Measurements from ENCODE around the gene MAGEA11.
"Not testable (repeated sequence)": the region's sequence is repeated elsewhere in the genome, so short reads cannot be mapped to it uniquely, and the experiment has no call there.

The MAGEA11 gene

DNA sequence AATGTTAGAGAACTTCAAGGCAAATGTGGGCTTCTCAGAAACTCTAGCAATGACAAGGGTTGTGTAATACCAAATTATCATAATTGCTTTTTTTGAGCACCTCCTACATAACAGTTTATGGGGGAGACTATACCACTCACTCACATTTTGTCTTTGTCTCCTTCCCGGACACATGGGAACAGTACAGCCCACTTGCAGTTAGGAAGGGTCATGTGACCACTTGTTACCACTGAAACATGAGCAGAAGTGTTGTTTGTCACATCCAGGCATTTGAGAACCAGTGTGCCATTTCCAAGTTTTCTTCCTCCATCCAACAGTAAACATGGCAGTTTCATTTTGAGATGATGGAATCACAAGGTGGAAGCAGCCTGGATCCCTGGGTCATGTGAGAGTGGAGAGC, 6.9 kb downstream of the MAGEA11 start:
- DNase-seq, result no peak

DNA sequence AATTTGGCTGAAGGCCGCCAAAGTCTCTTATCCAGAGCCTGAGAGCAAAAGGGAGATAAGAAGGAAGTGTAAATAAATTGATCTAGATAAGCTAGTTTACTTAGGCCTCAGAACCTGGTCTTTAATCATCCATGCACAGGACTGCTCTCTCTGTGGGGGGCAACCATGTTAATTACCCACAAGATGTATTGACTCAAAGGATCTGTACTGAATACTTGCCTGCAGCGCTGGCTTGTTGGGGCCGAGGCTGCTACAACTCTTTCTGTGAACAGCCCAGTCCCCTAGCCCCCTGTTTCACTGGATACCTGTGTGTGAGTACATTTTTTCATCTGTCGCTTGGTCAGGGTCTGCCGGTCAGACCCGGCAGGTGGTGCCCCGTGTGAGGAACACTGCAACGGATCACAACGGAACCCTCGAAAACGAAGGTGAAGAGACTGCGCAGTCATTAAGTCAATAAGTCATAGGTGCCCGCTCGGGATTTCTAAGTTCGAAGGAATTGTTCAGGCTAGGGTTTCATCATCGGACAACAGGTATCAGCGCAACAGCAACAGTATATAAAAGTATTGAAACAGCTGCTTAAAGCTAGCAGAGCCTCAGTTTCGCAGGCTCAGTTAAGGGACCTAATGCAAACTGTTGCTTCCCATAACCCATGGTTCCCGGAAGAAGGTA, 8.3 kb downstream of the MAGEA11 start:
- DNase-seq, result no peak

DNA sequence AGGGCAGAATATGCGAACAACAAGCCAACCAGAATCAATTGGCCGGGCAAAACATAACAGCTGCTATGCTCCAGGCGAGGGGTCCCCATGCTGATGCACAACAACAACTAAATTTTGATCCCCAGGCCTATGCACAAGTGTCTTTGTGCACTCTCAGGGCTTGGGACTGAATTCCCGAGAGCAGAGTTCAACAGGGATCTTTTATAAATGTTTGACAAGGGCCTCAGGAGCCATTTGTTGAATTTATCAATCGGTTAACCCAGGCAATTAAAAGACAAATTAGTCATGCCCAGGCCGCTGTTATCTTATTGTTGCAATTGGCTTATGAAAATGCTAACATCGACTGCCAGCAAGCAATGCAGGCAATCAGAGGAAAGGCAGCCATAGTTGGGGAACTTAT, 9.4 kb downstream of the MAGEA11 start:
- DNase-seq, result not testable (repeated sequence)

- no peak for DNase-seq
These were observed 9.9 kb downstream of the MAGEA11 start for GRCh38 chrX:149721778-149722177.

GRCh38 chrX:149723583-149724118, 11.8 kb downstream of the MAGEA11 start:
- not testable (repeated sequence) for DNase-seq

- DNase-seq, result not testable (repeated sequence)
These were observed 15.4 kb downstream of the MAGEA11 start for GRCh38 chrX:149727308-149727707.

DNA sequence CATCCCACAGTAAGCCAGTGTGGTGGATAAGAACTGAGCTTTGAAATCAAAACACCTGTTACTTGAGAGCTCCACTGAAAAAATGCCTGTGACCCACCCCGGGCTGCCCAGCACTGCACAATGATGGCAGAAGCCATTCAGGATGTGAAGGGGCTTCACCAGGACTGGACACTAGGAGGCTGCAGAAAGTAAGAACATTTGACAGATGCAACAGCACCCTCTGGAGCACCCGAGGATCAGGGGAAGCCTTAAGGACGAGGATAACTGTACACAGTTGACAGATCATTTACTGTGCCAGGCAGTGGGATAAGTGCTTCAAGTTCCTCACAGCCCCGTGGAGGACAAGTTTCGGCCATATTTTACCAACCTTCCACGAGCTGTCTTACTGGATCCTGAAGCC, 30.4 kb downstream of the MAGEA11 start:
- not testable (repeated sequence) for DNase-seq

GRCh38 chrX:149746390-149747007, 34.6 kb downstream of the MAGEA11 start:
- not testable (repeated sequence) for DNase-seq

DNA sequence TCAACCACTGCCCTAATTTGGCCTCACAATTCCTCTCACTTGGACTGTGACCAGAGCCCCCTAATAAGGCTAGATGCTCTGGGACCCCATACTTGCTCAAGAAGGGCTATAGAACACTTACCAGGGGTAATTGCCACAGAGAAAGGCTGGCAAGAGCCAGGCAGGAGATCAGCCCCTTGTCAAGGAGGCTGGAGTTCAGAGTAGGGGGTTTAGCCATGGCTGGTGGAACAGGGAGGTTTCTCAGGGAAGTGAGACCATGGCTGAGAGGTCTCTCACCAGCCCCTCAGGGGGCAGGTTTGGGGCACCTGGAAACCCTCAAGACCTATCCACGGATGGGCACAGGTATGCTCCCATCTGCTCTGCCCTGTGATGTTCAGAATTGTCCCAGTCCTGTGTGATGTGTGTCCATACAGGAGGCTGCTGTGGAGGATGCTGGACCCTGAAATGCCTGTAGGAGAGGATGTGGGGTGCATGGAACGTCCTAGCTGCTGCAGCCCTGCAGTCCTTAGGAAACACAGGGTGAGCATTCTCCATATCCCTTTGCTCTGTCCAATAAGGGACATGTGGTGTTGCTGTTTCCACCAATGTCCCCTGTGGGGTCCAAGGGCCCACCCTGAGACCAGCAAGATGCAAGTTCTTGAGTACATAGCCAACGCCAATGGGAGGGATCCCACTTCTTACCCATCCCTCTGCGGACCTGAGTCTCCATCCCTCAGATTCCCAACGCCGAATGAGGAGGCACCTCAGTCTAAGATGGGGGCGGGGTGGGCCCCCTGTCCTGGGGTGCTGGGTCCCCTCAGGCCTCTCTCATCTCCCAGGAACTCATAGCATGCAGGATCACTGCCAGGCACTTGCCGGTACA, 45.6 kb downstream of the MAGEA11 start:
- DNase-seq, result no peak

DNA sequence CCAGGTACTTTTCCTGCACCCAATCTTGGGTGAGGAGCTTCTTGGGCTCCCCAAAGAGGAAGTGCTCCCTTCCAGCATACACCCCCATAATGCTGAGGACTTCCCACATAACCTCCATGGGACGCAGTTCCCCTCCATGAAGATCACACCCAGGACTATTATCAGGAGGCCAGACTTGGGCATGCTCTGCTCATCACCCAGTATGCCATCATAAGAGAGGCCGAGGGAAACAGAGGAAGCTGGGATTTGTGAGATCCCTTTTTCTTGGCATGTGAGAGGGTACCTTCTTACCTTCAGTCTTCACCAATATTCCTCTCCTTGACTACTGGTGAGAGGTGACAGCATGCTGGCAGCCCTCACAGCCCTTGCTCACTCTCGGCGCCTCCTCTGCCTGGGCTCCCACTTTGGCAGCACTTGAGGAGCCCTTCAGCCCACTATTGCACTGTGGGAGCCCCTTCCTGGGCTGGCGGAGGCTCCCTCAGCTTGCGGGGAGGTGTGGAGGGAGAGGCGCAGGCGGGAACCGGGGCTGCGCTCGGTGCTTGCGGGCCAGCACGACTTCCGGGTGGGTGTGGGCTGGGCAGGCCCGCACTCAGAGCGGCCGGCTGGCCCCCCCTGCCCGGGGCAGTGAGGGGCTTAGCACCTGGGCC, 46.3 kb downstream of the MAGEA11 start:
- no peak for DNase-seq

DNA sequence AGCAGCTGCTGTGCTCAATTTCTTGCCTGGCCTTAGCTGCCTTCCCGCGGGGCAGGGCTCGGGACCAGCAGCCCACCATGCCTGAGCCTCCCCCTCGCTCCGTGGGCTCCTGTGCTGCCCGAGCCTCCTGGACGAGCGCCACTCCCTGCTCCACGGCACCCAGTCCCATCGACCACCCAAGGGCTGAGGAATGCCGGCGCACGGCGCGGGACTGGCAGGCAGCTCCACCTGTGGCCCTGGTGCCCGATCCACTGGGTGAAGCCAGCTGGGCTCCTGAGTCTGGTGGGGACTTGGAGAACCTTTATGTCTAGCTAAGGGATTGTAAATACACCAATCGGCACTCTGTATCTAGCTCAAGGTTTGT, 46.8 kb downstream of the MAGEA11 start:
- not testable (repeated sequence) for DNase-seq

DNA sequence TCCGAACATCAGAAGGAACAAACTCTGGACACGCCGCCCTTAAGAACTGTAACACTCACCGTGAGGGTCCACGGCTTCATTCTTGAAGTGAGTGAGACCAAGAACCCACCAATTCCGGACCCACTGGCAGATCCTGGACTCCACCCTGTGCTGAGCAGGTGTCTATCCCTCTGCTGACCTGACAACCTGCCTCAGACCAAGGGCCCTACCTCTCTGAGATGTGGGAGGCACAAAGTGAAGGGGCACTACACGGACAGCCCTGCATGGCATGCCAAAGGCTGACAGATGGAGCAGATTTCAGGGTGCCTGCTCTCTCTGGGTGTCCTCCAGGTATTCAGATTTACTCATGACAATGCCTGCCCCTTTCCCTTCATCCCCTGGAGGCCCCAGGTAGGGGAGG, 48.0 kb downstream of the MAGEA11 start:
- no peak for DNase-seq

- DNase-seq, result no peak
These were observed 49.1 kb downstream of the MAGEA11 start for GRCh38 chrX:149760965-149761364.

DNA sequence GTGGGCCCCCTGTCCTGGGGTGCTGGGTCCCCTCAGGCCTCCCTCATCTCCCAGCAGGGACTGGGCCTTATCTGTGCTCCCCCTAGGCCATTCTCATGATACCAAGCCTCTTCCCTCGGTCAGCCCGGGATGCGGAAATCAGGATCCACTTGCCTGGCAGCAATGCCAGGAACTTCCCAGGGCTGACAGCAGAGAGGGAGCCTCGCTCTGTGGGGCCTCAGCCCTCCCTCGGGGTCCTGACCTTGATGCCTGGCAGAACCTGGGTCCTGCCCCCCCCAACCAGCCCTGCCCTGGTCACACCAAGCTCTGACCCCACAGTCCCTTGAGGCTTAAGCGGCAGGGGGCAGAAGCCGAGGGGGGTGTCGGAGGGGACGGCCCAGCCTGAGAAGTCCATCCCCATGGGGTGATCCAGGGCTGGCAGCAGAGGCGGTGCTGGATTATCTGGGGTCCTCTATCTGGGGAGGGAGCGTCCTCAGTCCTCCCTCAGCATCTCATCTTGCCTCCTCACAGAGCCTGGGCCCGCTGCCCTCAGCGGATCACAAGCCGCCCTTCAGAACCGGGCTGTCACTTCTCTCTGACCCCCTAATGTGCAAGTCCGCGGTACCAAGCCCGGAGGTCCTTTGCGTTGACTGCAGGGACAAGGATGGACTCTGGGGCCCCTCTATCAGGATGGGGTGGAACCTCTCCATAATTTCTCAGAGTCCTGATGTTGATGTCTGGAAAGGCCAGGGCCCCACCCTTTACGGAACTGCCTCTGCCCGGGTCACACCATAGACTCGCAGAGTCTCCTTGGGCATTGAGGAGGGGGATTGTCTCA, 50.2 kb downstream of the MAGEA11 start:
- not testable (repeated sequence) for DNase-seq

DNA sequence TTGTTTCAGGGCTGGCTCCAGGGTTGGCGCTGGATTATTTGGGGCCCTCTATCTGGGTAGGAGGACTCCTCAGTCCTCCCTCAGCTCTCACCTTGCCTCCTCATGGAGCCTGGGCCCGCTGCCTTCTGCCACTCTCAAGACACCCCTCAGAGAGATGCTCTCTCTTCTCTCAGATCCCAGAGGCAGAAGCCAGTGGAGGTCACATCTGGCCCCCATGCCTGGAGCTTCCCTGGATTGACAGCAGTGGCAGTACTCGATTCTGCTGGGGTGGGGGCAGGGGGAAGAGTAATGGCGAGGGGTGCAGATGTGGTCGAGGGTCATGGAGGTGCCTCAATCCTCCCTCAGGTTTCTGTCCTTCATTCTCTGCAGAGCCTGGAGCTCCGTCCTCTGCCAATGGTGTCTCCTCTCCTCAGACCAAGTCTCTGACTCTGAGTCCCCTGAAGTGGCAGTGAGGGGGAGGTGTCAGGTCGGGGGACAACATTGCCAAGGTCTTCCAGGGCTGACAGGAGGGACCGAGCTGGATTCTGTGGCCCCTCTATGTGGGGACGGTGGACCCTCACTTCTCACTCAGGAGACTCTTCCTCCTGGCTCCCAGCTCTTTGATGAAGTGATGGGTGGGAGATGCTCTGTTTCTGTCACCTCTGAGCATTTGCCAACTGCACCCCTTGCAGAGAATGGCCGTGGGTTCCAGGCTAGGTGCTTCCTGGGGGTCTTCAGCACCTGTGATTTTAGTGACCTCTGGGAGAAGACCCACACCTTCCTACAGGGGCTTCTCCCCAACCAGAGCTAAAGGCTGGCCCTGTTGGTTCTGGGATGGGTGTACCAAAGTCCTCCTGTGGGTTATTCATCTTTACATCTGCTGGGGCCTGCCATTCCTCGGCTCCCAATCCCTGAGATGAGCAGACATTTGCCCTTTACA, 51.1 kb downstream of the MAGEA11 start:
- DNase-seq, result no peak

All from NCI-H524 (cell line).